Measurements from ENCODE around the gene IGF2R. TPM values are rescaled to one million over a fixed set of nuclear protein-coding genes. Genes with fewer than 3 reads are reported as not detected.

Gene IGF2R
- total RNA-seq, 1 experiment from 2014 or later: 75.3 TPM

GRCh38 chr6:160137130-160137988 lies 168.5 kb downstream of the IGF2R start:
- Mint-ChIP-seq H3K36me3 (no peaks in the 10 kb centered on the region), H3K9me3 (no peaks in the 10 kb centered on the region), H3K4me1 (peaks cover 37% of the 10 kb centered on the region), H3K27me3 (ENCODE audit: low read depth) (peaks cover 26% of the 10 kb centered on the region), H3K4me3 (no peak overlapping the region), H3K27ac (no peak overlapping the region)
- no peak for DNase-seq (ENCODE audit: low spot score)
- TF ChIP-seq SOX15 (CRISPR knock-in tag; IDR thresholded peaks at IDR 0.05): no peak
- no peak for TF ChIP-seq RELA (CRISPR knock-in tag; IDR thresholded peaks at IDR 0.05; ENCODE audit: borderline replicate concordance)
- TF ChIP-seq, protein P1, sequence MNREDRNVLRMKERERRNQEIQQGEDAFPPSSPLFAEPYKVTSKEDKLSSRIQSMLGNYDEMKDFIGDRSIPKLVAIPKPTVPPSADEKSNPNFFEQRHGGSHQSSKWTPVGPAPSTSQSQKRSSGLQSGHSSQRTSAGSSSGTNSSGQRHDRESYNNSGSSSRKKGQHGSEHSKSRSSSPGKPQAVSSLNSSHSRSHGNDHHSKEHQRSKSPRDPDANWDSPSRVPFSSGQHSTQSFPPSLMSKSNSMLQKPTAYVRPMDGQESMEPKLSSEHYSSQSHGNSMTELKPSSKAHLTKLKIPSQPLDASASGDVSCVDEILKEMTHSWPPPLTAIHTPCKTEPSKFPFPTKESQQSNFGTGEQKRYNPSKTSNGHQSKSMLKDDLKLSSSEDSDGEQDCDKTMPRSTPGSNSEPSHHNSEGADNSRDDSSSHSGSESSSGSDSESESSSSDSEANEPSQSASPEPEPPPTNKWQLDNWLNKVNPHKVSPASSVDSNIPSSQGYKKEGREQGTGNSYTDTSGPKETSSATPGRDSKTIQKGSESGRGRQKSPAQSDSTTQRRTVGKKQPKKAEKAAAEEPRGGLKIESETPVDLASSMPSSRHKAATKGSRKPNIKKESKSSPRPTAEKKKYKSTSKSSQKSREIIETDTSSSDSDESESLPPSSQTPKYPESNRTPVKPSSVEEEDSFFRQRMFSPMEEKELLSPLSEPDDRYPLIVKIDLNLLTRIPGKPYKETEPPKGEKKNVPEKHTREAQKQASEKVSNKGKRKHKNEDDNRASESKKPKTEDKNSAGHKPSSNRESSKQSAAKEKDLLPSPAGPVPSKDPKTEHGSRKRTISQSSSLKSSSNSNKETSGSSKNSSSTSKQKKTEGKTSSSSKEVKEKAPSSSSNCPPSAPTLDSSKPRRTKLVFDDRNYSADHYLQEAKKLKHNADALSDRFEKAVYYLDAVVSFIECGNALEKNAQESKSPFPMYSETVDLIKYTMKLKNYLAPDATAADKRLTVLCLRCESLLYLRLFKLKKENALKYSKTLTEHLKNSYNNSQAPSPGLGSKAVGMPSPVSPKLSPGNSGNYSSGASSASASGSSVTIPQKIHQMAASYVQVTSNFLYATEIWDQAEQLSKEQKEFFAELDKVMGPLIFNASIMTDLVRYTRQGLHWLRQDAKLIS (CRISPR knock-in tag; IDR thresholded peaks at IDR 0.05; ENCODE audit: borderline replicate concordance): no peak
- no peak for TF ChIP-seq MXD4 (CRISPR knock-in tag; IDR thresholded peaks at IDR 0.05; ENCODE audit: borderline replicate concordance)
- TF ChIP-seq ZNF416 (CRISPR knock-in tag; IDR thresholded peaks at IDR 0.05): no peak
- no peak for TF ChIP-seq ESRRA (CRISPR knock-in tag; IDR thresholded peaks at IDR 0.05; ENCODE audit: borderline replicate concordance)
- TF ChIP-seq CBFB (CRISPR knock-in tag; IDR thresholded peaks at IDR 0.05; ENCODE audit: low read depth): no peak
- TF ChIP-seq ZNF281 (CRISPR knock-in tag; IDR thresholded peaks at IDR 0.05): no peak
- no peak for TF ChIP-seq FOXK1 (CRISPR knock-in tag; IDR thresholded peaks at IDR 0.05)
- no peak for TF ChIP-seq ZNF425 (CRISPR knock-in tag; conservative IDR thresholded peaks at IDR 0.05)
- TF ChIP-seq, protein P2, sequence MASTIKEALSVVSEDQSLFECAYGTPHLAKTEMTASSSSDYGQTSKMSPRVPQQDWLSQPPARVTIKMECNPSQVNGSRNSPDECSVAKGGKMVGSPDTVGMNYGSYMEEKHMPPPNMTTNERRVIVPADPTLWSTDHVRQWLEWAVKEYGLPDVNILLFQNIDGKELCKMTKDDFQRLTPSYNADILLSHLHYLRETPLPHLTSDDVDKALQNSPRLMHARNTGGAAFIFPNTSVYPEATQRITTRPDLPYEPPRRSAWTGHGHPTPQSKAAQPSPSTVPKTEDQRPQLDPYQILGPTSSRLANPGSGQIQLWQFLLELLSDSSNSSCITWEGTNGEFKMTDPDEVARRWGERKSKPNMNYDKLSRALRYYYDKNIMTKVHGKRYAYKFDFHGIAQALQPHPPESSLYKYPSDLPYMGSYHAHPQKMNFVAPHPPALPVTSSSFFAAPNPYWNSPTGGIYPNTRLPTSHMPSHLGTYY (CRISPR knock-in tag; IDR thresholded peaks at IDR 0.05): no peak
- TF ChIP-seq GTF2I (CRISPR knock-in tag; conservative IDR thresholded peaks at IDR 0.05): no peak
- TF ChIP-seq ZNF423 (CRISPR knock-in tag; IDR thresholded peaks at IDR 0.05): no peak; the same call in 1 of the 2 replicates
- TF ChIP-seq, protein P3, sequence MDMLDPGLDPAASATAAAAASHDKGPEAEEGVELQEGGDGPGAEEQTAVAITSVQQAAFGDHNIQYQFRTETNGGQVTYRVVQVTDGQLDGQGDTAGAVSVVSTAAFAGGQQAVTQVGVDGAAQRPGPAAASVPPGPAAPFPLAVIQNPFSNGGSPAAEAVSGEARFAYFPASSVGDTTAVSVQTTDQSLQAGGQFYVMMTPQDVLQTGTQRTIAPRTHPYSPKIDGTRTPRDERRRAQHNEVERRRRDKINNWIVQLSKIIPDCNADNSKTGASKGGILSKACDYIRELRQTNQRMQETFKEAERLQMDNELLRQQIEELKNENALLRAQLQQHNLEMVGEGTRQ (CRISPR knock-in tag; IDR thresholded peaks at IDR 0.05): no peak
- no peak for TF ChIP-seq ZNF396 (CRISPR knock-in tag; IDR thresholded peaks at IDR 0.05; ENCODE audit: borderline replicate concordance)
- ATAC-seq: no peak
- CTCF ChIA-PET: interaction anchor here (0.6 to 2.9 kb wide), 22 partner anchors 9 to 397 kb away, joined by 3 to 27 read pairs (median 4); no protein-coding TSS in a partner anchor
- POLR2A ChIA-PET: no interaction called here
